ENCODE results near the gene VAV3. TPM values are rescaled to one million over a fixed set of nuclear protein-coding genes. Genes with fewer than 3 reads are reported as not detected.

Gene VAV3
- total and polyA plus RNA-seq, 12 donors, result 1.1 to 8.5 (median 4.1) TPM

DNA sequence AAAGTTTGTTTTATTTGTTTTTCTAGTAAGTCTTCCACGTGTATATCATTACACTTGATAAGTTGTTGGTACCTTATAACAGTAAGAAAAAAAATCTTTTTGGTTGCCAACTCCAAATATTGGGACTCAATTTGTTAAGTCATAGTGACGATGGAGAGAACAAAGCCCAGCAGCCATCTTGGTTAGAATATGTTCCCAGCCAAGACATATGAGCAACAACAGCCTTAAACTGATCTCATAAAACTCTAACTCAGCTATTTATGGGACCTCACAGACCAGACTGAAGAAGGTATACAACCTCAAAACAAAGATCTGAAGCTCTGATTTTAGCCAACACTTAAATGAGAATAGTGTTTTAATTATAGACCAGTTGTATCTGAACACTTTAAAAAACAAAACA lies 281.3 kb downstream of the VAV3 start:
- TF ChIP-seq POLR2A (IDR thresholded peaks at IDR 0.05), result no peak
- TF ChIP-seq, protein P1, sequence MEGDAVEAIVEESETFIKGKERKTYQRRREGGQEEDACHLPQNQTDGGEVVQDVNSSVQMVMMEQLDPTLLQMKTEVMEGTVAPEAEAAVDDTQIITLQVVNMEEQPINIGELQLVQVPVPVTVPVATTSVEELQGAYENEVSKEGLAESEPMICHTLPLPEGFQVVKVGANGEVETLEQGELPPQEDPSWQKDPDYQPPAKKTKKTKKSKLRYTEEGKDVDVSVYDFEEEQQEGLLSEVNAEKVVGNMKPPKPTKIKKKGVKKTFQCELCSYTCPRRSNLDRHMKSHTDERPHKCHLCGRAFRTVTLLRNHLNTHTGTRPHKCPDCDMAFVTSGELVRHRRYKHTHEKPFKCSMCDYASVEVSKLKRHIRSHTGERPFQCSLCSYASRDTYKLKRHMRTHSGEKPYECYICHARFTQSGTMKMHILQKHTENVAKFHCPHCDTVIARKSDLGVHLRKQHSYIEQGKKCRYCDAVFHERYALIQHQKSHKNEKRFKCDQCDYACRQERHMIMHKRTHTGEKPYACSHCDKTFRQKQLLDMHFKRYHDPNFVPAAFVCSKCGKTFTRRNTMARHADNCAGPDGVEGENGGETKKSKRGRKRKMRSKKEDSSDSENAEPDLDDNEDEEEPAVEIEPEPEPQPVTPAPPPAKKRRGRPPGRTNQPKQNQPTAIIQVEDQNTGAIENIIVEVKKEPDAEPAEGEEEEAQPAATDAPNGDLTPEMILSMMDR (IDR thresholded peaks at IDR 0.05), result no peak
- H3K9me3 ChIP-seq (replicated peaks in 1 of 3), result no peaks in the 10 kb centered on the region
- no peaks in the 10 kb centered on the region for H3K27me3 ChIP-seq
- no peaks in the 10 kb centered on the region for H3K36me3 ChIP-seq (replicated peaks in 1 of 2)
- no peak overlapping the region for H3K27ac ChIP-seq
- no peak overlapping the region for H3K4me3 ChIP-seq
- H3K4me1 ChIP-seq (replicated peaks in 1 of 2), result no peaks in the 10 kb centered on the region
- intact Hi-C loops (cut with DNase I), result no loop called here
- no peak for DNase-seq
- WGBS, 4 donors, result 73 to 82% (median 78%) methylated on average over 2 of the region's 2 CpGs

DNA sequence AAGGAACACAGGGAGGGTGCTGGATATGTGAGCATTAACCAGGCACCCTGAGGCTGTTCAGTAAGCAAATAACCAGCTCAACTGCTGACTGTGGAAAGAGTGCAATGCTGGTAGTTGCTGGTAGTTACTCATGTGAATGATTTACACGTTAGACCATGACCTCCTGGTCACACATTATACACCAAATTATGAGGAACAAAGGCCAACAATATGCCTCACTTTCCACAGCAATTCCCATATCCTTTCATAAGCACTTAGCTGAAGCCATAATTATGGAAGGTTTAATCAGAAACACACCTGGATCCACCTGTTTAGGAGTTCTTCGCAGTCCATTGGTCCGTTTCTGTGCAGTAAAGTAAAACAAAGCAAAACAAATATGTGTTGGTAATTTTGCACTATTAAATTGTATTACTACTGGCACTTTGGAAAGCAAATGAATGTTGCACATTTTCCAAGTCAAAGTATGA lies 281.8 kb downstream of the VAV3 start:
- Histone ChIP-seq H3K4me3 (no peak overlapping the region), H3K27me3 (no peaks in the 10 kb centered on the region), H3K27ac (no peak overlapping the region), H3K9me3 (replicated peaks in 1 of 3) (no peaks in the 10 kb centered on the region), H3K36me3 (replicated peaks in 1 of 2) (no peaks in the 10 kb centered on the region), H3K4me1 (replicated peaks in 1 of 2) (no peaks in the 10 kb centered on the region)
- no peak for DNase-seq
- TF ChIP-seq, protein P1 (IDR thresholded peaks at IDR 0.05), result no peak
- no peak for TF ChIP-seq POLR2A (IDR thresholded peaks at IDR 0.05)
- 71 to 83% (median 76%) methylated on average over 3 of the region's 3 CpGs for WGBS, 4 donors
- intact Hi-C loops (cut with DNase I), result no loop called here

DNA sequence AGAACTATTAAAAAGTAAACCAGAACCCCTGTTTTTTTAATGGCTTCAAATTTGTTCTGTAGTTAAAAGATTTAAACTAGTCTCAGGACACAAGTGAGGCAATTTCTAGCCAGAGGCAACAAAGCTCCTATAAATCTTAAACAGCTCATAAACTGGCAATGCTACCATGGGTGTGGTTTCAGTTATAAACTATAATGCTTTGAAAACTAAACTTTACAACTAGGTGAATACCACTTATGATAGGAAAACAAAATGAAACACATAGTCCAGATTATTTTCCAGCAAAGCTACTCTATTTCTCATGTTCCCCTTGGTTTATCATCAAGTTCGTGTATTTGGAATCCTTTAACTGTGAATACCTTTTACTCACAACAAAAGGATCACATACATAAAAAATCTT lies 282.5 kb downstream of the VAV3 start:
- WGBS, 4 donors, result 53 to 82% (median 66%) methylated on average over 1 of the region's 1 CpG
- Histone ChIP-seq H3K27me3 (no peaks in the 10 kb centered on the region), H3K36me3 (replicated peaks in 1 of 2) (no peaks in the 10 kb centered on the region), H3K4me1 (replicated peaks in 1 of 2) (no peaks in the 10 kb centered on the region), H3K27ac (no peak overlapping the region), H3K4me3 (no peak overlapping the region), H3K9me3 (replicated peaks in 1 of 3) (no peaks in the 10 kb centered on the region)
- no peak for TF ChIP-seq POLR2A (IDR thresholded peaks at IDR 0.05)
- TF ChIP-seq, protein P1 (IDR thresholded peaks at IDR 0.05), result no peak
- DNase-seq, result no peak
- intact Hi-C loops (cut with DNase I), result no loop called here

DNA sequence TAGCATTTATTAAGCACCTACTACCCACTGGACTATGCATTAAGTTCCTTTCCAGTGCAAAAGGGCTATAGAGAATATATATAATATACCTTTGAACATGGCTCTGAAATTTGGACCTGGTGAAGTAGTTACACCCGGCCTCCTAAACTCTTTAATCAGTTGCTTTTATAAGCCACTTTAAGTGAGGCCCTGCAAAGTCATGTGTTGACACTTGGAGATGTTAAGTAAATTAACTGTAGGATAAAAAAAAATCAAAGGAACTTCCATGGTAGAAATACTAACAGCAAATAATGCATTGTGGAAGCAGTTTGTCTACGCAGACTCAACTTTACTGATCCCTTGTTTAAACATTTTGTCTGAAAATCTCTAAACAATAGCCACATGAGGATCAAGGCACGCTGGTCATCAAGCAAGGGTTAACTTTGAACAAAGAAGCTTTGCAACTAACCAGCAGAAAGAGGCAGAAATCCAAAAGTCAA lies 283.9 kb downstream of the VAV3 start:
- Histone ChIP-seq H3K4me3 (no peak overlapping the region), H3K9me3 (replicated peaks in 1 of 3) (no peaks in the 10 kb centered on the region), H3K27ac (no peak overlapping the region), H3K4me1 (replicated peaks in 1 of 2) (no peaks in the 10 kb centered on the region), H3K36me3 (replicated peaks in 1 of 2) (no peaks in the 10 kb centered on the region), H3K27me3 (no peaks in the 10 kb centered on the region)
- no peak for DNase-seq
- intact Hi-C loops (cut with DNase I), result no loop called here
- TF ChIP-seq, protein P1 (IDR thresholded peaks at IDR 0.05), result no peak
- TF ChIP-seq POLR2A (IDR thresholded peaks at IDR 0.05), result no peak
- WGBS, 4 donors, result 84 to 94% (median 88%) methylated on average over 3 of the region's 3 CpGs

Data from adrenal gland (tissue), 12 donors.